Subcutaneous adipose tissue (tissue), 4 donors: ENCODE data around the gene UNK. TPM values are rescaled to one million over a fixed set of nuclear protein-coding genes. Genes with fewer than 3 reads are reported as not detected.

ENCODE experiments used
- CTCF ChIP-seq: fragments of 450-650 bp; IDR thresholded peaks from one replicate; pipeline ENCODE4 v1.5.1; 2016; ENCODE audit warnings: low read depth, mild to moderate bottlenecking, control low read depth, antibody characterized with exemption, moderate library complexity
- total RNA-seq, 4 donors: library from RNA; depleted of rRNA; stranded (reverse); fragments of >200 nt; gene quantifications; one replicate each; pipeline ENCODE4 v1.1.0, GENCODE V29; 2016

Gene UNK
- total RNA-seq, 4 donors from 2014 or later: 21.8 to 42.1 (median 29.7) TPM

- TF ChIP-seq CTCF: no peak
These were observed 20.8 kb upstream of the UNK start for GRCh38 chr17:75763613-75764416.

GRCh38 chr17:75764417-75764710 is 20.2 kb upstream of the UNK start:
- no peak for TF ChIP-seq CTCF

- TF ChIP-seq CTCF: no peak
These were observed 19.7 kb upstream of the UNK start, which contains the start of gene GALK1 for GRCh38 chr17:75764711-75765421. GALK1 (minus strand) TSS chr17:75765192; CDS start chr17:75765136, 56 bp downstream.

DNA sequence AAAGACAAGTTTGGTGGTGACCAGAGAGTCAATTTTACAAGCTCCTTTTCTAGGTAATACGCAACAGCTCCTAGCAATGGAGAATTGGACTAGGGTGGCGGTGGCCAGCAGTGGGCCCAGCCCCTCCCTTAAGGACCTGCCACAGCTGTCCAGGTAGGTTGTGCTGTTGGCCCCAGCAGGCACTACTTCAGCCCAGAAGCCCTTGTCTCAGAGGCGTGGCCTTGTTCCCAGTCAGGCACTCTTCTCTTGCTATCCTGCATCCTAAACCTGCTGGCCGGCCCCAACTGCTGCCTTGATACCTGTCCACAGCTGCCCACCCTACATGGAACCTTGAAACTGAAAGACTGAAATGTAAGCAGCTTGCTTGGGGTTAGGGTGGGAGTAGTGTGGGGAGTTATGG is 18.6 kb upstream of the UNK start:
- TF ChIP-seq CTCF: no peak

- no peak for TF ChIP-seq CTCF
These were observed 16.7 kb upstream of the UNK start for GRCh38 chr17:75767881-75768280.

DNA sequence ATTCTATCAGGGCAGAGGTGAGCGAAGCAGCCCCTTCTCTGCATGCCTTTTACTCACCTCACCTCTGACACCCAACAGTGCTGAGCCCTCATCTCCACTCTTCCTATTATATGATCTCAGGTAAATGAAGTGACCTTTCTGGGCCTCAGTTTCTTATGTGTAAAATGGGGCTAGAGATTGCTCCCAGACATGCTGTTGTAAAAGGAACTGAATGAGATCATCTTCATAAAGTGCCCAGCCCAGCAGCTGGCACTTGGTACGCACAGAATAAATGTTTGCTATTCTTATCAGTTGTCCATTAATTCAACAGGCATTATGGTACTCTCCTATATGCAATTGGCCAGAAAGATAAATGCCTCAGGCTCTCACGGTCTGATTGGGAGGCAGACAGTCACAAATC is 15.1 kb upstream of the UNK start:
- no peak for TF ChIP-seq CTCF
